Measurements from ENCODE around the gene NBEA. TPM values are rescaled to one million over a fixed set of nuclear protein-coding genes. Genes with fewer than 3 reads are reported as not detected.

The NBEA gene
- total RNA-seq, 1 experiment from 2014 or later, result 0.54 TPM

- no peak for DNase-seq
- H3K4me3 ChIP-seq (ENCODE audit: low read depth, low read length), result no peak overlapping the region
- H3K9me3 ChIP-seq, result no peaks in the 10 kb centered on the region
- no peaks in the 10 kb centered on the region for H3K36me3 Mint-ChIP-seq (ENCODE audit: insufficient read depth, unreplicated experiment)
- no peaks in the 10 kb centered on the region for H3K4me1 Mint-ChIP-seq (ENCODE audit: low read depth, unreplicated experiment)
- POLR2A ChIA-PET, result no interaction called here
- H3K36me3 ChIP-seq (ENCODE audit: control insufficient read depth, insufficient read depth, low read length), result no peaks in the 10 kb centered on the region
- H3K27me3 ChIP-seq (replicated peaks; ENCODE audit: control insufficient read depth, insufficient read depth, low read length), result no peaks in the 10 kb centered on the region
- no peaks in the 10 kb centered on the region for H3K27me3 Mint-ChIP-seq (ENCODE audit: insufficient read depth, unreplicated experiment)
- no peak overlapping the region for H3K4me3 Mint-ChIP-seq (ENCODE audit: unreplicated experiment)
- intact Hi-C loops (cut with micrococcal nuclease; ENCODE audit: unreplicated experiment), result no loop called here
- no peaks in the 10 kb centered on the region for H3K9me3 Mint-ChIP-seq (ENCODE audit: unreplicated experiment)
- H3K27ac Mint-ChIP-seq (ENCODE audit: unreplicated experiment), result no peak overlapping the region
- TF ChIP-seq CTCF (IDR thresholded peaks at IDR 0.05; ENCODE audit: insufficient read depth in 1 of 2, low read depth in 1 of 2, low read length in 1 of 2, severe bottlenecking in 1 of 2, unreplicated experiment in 1 of 2), result no peak
- no TSS peak for BruUV-seq (replicated peaks)
- H3K4me1 ChIP-seq, result no peaks in the 10 kb centered on the region
- CTCF ChIA-PET, result no interaction called here
Observed at GRCh38 chr13:35279500-35279899, 337.4 kb downstream of the NBEA start.

GRCh38 chr13:35283856-35284255 is 341.8 kb downstream of the NBEA start:
- Mint-ChIP-seq H3K36me3 (ENCODE audit: insufficient read depth, unreplicated experiment) (no peaks in the 10 kb centered on the region), H3K4me1 (ENCODE audit: low read depth, unreplicated experiment) (no peaks in the 10 kb centered on the region), H3K27me3 (ENCODE audit: insufficient read depth, unreplicated experiment) (no peaks in the 10 kb centered on the region), H3K4me3 (ENCODE audit: unreplicated experiment) (no peak overlapping the region), H3K27ac (ENCODE audit: unreplicated experiment) (no peak overlapping the region), H3K9me3 (ENCODE audit: unreplicated experiment) (no peaks in the 10 kb centered on the region)
- Histone ChIP-seq H3K4me1 (no peaks in the 10 kb centered on the region), H3K27me3 (replicated peaks; ENCODE audit: control insufficient read depth, insufficient read depth, low read length) (no peaks in the 10 kb centered on the region), H3K4me3 (ENCODE audit: low read depth, low read length) (no peak overlapping the region), H3K9me3 (no peaks in the 10 kb centered on the region), H3K36me3 (ENCODE audit: control insufficient read depth, insufficient read depth, low read length) (no peaks in the 10 kb centered on the region)
- BruUV-seq (replicated peaks), result no TSS peak
- DNase-seq, result no peak
- CTCF ChIA-PET, result no interaction called here
- intact Hi-C loops (cut with micrococcal nuclease; ENCODE audit: unreplicated experiment), result no loop called here
- POLR2A ChIA-PET, result no interaction called here
- TF ChIP-seq CTCF (IDR thresholded peaks at IDR 0.05; ENCODE audit: insufficient read depth in 1 of 2, low read depth in 1 of 2, low read length in 1 of 2, severe bottlenecking in 1 of 2, unreplicated experiment in 1 of 2), result no peak

- Histone ChIP-seq H3K27me3 (replicated peaks; ENCODE audit: control insufficient read depth, insufficient read depth, low read length) (no peaks in the 10 kb centered on the region), H3K36me3 (ENCODE audit: control insufficient read depth, insufficient read depth, low read length) (no peaks in the 10 kb centered on the region), H3K4me3 (ENCODE audit: low read depth, low read length) (no peak overlapping the region), H3K4me1 (no peaks in the 10 kb centered on the region), H3K9me3 (no peaks in the 10 kb centered on the region)
- intact Hi-C loops (cut with micrococcal nuclease; ENCODE audit: unreplicated experiment), result no loop called here
- TF ChIP-seq CTCF (IDR thresholded peaks at IDR 0.05; ENCODE audit: insufficient read depth in 1 of 2, low read depth in 1 of 2, low read length in 1 of 2, severe bottlenecking in 1 of 2, unreplicated experiment in 1 of 2), result no peak
- Mint-ChIP-seq H3K4me1 (ENCODE audit: low read depth, unreplicated experiment) (no peaks in the 10 kb centered on the region), H3K27me3 (ENCODE audit: insufficient read depth, unreplicated experiment) (no peaks in the 10 kb centered on the region), H3K4me3 (ENCODE audit: unreplicated experiment) (no peak overlapping the region), H3K27ac (ENCODE audit: unreplicated experiment) (no peak overlapping the region), H3K9me3 (ENCODE audit: unreplicated experiment) (no peaks in the 10 kb centered on the region), H3K36me3 (ENCODE audit: insufficient read depth, unreplicated experiment) (no peaks in the 10 kb centered on the region)
- BruUV-seq (replicated peaks), result no TSS peak
- ChIA-PET CTCF (no interaction called here), POLR2A (no interaction called here)
- no peak for DNase-seq
Observed at GRCh38 chr13:35285677-35286076, 343.6 kb downstream of the NBEA start.
